Endothelial cell (in vitro differentiated cells): ENCODE data around the gene ZNF319. TPM values are rescaled to one million over a fixed set of nuclear protein-coding genes. Genes with fewer than 3 reads are reported as not detected.
"Not testable (repeated sequence)": the region's sequence is repeated elsewhere in the genome, so short reads cannot be mapped to it uniquely, and the experiment has no call there.

Experiments
- DNase-seq: peaks from one replicate; pipeline ENCODE4 v3.0.0; 2021; ENCODE audit warnings: low spot score
- H3K27ac Mint-ChIP-seq: one replicate; pipeline ENCODE4 v1.8.0; 2021; ENCODE audit warnings: mixed read lengths, inconsistent platforms; ENCODE audit not compliant: unreplicated experiment
- H3K27me3 Mint-ChIP-seq: one replicate; pipeline ENCODE4 v1.8.0; 2021; ENCODE audit warnings: mild to moderate bottlenecking, moderate library complexity, mixed read lengths, inconsistent platforms; ENCODE audit not compliant: unreplicated experiment
- H3K36me3 Mint-ChIP-seq: one replicate; pipeline ENCODE4 v1.8.0; 2021; ENCODE audit warnings: mild to moderate bottlenecking, low read depth, mixed read lengths, inconsistent platforms; ENCODE audit not compliant: unreplicated experiment
- H3K4me1 Mint-ChIP-seq: one replicate; pipeline ENCODE4 v1.8.0; 2021; ENCODE audit warnings: mild to moderate bottlenecking, mixed read lengths, inconsistent platforms; ENCODE audit not compliant: unreplicated experiment
- H3K4me3 Mint-ChIP-seq: one replicate; pipeline ENCODE4 v1.8.0; 2021; ENCODE audit warnings: mild to moderate bottlenecking, mixed read lengths, inconsistent platforms; ENCODE audit not compliant: unreplicated experiment
- H3K9me3 Mint-ChIP-seq: one replicate; pipeline ENCODE4 v1.8.0; 2021; ENCODE audit warnings: mixed read lengths, inconsistent platforms; ENCODE audit not compliant: unreplicated experiment
- total RNA-seq: library from RNA; stranded (reverse); fragmentation: NEBNext Ultra II Directional; extraction: Animal tissue kit (Norgen Biotek cat#: 25700); gene quantifications from one replicate; pipeline ENCODE4 v1.2.1, GENCODE V29; 2021; ENCODE audit not compliant: unreplicated experiment
- TF ChIP-seq, protein P1 (sequence below): fragments of 200-600 bp; sonication (generic); IDR thresholded peaks from one replicate; pipeline ENCODE4 v1.5.0; 2021; ENCODE audit warnings: antibody characterized with exemption; ENCODE audit not compliant: unreplicated experiment

Gene ZNF319
- total RNA-seq, 1 donor from 2014 or later = 16.1 TPM

- peaks cover 29% of the 10 kb centered on the region for H3K4me1 Mint-ChIP-seq
- no peaks in the 10 kb centered on the region for H3K9me3 Mint-ChIP-seq
- TF ChIP-seq, protein P1, sequence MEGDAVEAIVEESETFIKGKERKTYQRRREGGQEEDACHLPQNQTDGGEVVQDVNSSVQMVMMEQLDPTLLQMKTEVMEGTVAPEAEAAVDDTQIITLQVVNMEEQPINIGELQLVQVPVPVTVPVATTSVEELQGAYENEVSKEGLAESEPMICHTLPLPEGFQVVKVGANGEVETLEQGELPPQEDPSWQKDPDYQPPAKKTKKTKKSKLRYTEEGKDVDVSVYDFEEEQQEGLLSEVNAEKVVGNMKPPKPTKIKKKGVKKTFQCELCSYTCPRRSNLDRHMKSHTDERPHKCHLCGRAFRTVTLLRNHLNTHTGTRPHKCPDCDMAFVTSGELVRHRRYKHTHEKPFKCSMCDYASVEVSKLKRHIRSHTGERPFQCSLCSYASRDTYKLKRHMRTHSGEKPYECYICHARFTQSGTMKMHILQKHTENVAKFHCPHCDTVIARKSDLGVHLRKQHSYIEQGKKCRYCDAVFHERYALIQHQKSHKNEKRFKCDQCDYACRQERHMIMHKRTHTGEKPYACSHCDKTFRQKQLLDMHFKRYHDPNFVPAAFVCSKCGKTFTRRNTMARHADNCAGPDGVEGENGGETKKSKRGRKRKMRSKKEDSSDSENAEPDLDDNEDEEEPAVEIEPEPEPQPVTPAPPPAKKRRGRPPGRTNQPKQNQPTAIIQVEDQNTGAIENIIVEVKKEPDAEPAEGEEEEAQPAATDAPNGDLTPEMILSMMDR = no peak
- H3K36me3 Mint-ChIP-seq = peaks cover 32% of the 10 kb centered on the region
- H3K4me3 Mint-ChIP-seq = no peak overlapping the region
- H3K27ac Mint-ChIP-seq = no peak overlapping the region
- no peak for DNase-seq
- peaks cover 2% of the 10 kb centered on the region for H3K27me3 Mint-ChIP-seq
These were observed 9.5 kb upstream of the ZNF319 start for GRCh38 chr16:58009856-58010416.

GRCh38 chr16:58004736-58005135 is 4.3 kb upstream of the ZNF319 start:
- Mint-ChIP-seq H3K4me3 (peak overlapping the region; percentile 74), H3K36me3 (peaks cover 23% of the 10 kb centered on the region)
- H3K4me1 Mint-ChIP-seq, H3K27me3 Mint-ChIP-seq, H3K27ac Mint-ChIP-seq, H3K9me3 Mint-ChIP-seq, DNase-seq: not testable (repeated sequence)

DNA sequence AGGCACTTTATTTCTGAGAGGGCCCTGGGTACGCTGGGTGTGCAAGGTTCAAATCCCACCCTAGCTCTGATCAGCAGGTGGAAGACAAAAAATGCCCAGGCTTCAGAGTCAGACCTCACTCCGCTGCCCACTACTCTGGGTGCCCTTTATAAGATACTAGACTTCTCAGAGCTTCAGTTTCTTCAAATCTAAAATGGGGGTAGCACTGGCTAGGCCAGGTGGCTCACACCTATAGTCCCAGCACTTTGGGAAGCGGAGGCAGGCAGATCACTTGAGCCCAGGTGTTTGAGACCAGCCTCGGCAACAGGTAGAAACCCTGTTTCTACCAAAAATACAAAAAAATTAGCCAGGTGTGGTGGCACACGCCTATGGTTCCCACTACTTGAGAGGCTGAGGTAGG is 2.5 kb upstream of the ZNF319 start:
- H3K27me3 Mint-ChIP-seq = peaks cover 16% of the 10 kb centered on the region
- TF ChIP-seq, protein P1 = no peak
- no peak overlapping the region for H3K4me3 Mint-ChIP-seq
- H3K27ac Mint-ChIP-seq = no peak overlapping the region
- peaks cover 32% of the 10 kb centered on the region for H3K36me3 Mint-ChIP-seq
- H3K4me1 Mint-ChIP-seq = peaks cover 11% of the 10 kb centered on the region
- DNase-seq = no peak
- H3K9me3 Mint-ChIP-seq = no peaks in the 10 kb centered on the region

- Mint-ChIP-seq H3K9me3 (no peaks in the 10 kb centered on the region), H3K36me3 (peaks cover 34% of the 10 kb centered on the region)
- DNase-seq = no peak
These were observed 1.9 kb upstream of the ZNF319 start for GRCh38 chr16:58002416-58002800.

DNA sequence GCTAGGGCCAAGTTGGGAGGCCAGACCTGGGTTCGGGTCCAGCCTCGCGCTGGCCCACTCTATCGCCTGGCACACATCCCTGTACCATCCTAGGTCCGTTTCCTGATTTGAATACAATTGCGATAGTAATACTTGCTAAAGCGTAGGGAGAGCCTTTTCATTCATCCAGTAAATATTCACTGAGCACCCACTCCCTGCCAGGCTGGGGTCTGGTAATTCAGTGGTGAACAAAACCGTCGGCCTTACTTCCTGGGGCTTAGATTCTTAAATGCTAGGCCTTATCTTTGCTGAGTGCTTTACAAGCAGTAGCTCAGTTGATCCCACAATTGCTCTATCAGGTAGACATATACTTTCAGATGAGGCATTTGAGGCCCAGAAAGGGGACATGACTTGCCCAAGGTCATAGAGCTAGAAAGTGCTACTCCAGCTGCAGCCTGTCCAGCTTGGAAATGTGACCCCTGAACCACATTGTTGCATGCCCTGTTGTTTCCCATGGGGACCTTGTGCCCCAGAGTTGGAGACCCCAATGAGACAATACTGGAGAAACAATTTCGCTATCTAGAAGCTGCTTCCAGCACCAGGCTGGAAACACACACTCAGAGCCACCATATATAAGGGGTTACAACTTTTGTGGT is 1.4 kb upstream of the ZNF319 start:
- no peak for DNase-seq
- Mint-ChIP-seq H3K4me1 (peaks cover 11% of the 10 kb centered on the region), H3K36me3 (peaks cover 33% of the 10 kb centered on the region), H3K27ac (peak overlapping the region; percentile 67), H3K27me3 (peaks cover 16% of the 10 kb centered on the region), H3K9me3 (no peaks in the 10 kb centered on the region), H3K4me3 (peak overlapping the region; percentile 91)
- TF ChIP-seq, protein P1 = no peak

More at GRCh38 chr16:58002416-58002800, 1.9 kb upstream of the ZNF319 start:
- no peak overlapping the region for H3K27ac Mint-ChIP-seq
- H3K4me3 Mint-ChIP-seq = peak overlapping the region; percentile 91
- peaks cover 16% of the 10 kb centered on the region for H3K27me3 Mint-ChIP-seq
- peaks cover 11% of the 10 kb centered on the region for H3K4me1 Mint-ChIP-seq
- TF ChIP-seq, protein P1 = no peak
